Measurements from ENCODE around the gene SRSF4. TPM values are rescaled to one million over a fixed set of nuclear protein-coding genes. Genes with fewer than 3 reads are reported as not detected.

SRSF4 gene
- total and polyA plus RNA-seq, 9 of the 15 experiments (the other 6 are each of a cell fraction or from before 2014, with no cell fraction given): 15.9 to 132 (median 82.0) TPM

- TF ChIP-seq, protein P1, sequence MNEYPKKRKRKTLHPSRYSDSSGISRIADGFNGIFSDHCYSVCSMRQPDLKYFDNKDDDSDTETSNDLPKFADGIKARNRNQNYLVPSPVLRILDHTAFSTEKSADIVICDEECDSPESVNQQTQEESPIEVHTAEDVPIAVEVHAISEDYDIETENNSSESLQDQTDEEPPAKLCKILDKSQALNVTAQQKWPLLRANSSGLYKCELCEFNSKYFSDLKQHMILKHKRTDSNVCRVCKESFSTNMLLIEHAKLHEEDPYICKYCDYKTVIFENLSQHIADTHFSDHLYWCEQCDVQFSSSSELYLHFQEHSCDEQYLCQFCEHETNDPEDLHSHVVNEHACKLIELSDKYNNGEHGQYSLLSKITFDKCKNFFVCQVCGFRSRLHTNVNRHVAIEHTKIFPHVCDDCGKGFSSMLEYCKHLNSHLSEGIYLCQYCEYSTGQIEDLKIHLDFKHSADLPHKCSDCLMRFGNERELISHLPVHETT (CRISPR knock-in tag; conservative IDR thresholded peaks at IDR 0.05 in 1 of 2, IDR thresholded peaks at IDR 0.05 in 1 of 2): peak in 1 of 2 experiments; percentile 72; a peak in 1 of 4 replicates
- TF ChIP-seq HMG20A (CRISPR knock-in tag; conservative IDR thresholded peaks at IDR 0.05) (no peak), HOXB6 (CRISPR knock-in tag; IDR thresholded peaks at IDR 0.05; ENCODE audit: borderline replicate concordance) (no peak), SMAD3 (CRISPR knock-in tag; conservative IDR thresholded peaks at IDR 0.05) (no peak; the same call in 1 of the 2 replicates), GATAD2B (IDR thresholded peaks at IDR 0.05; ENCODE audit: borderline replicate concordance) (peak; percentile 88; the same call in 1 of the 2 replicates), NR2F6 (CRISPR knock-in tag; IDR thresholded peaks at IDR 0.05) (no peak), NR4A1 (CRISPR knock-in tag; IDR thresholded peaks at IDR 0.05) (0 out of 2 replicates have a peak, but pooled peaks have one; percentile 69), NR4A1 (tag; IDR thresholded peaks at IDR 0.05) (peak; percentile 70; the same call in 1 of the 2 replicates), RUNX1 (IDR thresholded peaks at IDR 0.05; ENCODE audit: low read depth) (0 out of 2 replicates have a peak, but pooled peaks have one; percentile 74), KDM1A (IDR thresholded peaks at IDR 0.05) (peak; percentile 96), RAD51 (IDR thresholded peaks at IDR 0.05; ENCODE audit: borderline replicate concordance, low read depth) (peak; percentile 20), HEY1 (CRISPR knock-in tag; IDR thresholded peaks at IDR 0.05; ENCODE audit: borderline replicate concordance) (no peak), FOXO4 (CRISPR knock-in tag; IDR thresholded peaks at IDR 0.05) (0 out of 2 replicates have a peak, but pooled peaks have one; percentile 7), ELF2 (CRISPR knock-in tag; IDR thresholded peaks at IDR 0.05) (peak; percentile 59; the same call in 1 of the 2 replicates), RBFOX2 (IDR thresholded peaks at IDR 0.05; ENCODE audit: low read depth, low read length) (no peak), OTX1 (CRISPR knock-in tag; IDR thresholded peaks at IDR 0.05) (no peak)
- TF ChIP-seq, protein P2, sequence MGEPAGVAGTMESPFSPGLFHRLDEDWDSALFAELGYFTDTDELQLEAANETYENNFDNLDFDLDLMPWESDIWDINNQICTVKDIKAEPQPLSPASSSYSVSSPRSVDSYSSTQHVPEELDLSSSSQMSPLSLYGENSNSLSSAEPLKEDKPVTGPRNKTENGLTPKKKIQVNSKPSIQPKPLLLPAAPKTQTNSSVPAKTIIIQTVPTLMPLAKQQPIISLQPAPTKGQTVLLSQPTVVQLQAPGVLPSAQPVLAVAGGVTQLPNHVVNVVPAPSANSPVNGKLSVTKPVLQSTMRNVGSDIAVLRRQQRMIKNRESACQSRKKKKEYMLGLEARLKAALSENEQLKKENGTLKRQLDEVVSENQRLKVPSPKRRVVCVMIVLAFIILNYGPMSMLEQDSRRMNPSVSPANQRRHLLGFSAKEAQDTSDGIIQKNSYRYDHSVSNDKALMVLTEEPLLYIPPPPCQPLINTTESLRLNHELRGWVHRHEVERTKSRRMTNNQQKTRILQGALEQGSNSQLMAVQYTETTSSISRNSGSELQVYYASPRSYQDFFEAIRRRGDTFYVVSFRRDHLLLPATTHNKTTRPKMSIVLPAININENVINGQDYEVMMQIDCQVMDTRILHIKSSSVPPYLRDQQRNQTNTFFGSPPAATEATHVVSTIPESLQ (CRISPR knock-in tag; IDR thresholded peaks at IDR 0.05): 0 out of 2 replicates have a peak, but pooled peaks have one; percentile 27
- TF ChIP-seq, protein P3, sequence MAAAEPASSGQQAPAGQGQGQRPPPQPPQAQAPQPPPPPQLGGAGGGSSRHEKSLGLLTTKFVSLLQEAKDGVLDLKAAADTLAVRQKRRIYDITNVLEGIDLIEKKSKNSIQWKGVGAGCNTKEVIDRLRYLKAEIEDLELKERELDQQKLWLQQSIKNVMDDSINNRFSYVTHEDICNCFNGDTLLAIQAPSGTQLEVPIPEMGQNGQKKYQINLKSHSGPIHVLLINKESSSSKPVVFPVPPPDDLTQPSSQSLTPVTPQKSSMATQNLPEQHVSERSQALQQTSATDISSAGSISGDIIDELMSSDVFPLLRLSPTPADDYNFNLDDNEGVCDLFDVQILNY (CRISPR knock-in tag; IDR thresholded peaks at IDR 0.05): no peak
These were observed 25.0 kb downstream of the SRSF4 start (continued) for GRCh38 chr1:29156543-29157268.

All from K562 (cell line).